IMR-90 (cell line): ENCODE data around the gene PPFIA1. TPM values are rescaled to one million over a fixed set of nuclear protein-coding genes. Genes with fewer than 3 reads are reported as not detected.

Experiments used
- ATAC-seq: fragments of 200-7000 bp; cut with Tn5 transposase; 2 replicates; pipeline ENCODE4 v1.9.1; 2020; ENCODE audit warnings: low read depth, mild to moderate bottlenecking, moderate library complexity
- BruUV-seq: library from RNA; stranded (reverse); fragments of 400-500 nt; replicated peaks from 2 replicates; lab custom pipeline; 2021; lab: Mats Ljungman, UMichigan
- CTCF ChIA-PET: fragments of 300-600 bp; formaldehyde crosslinking; extraction: SDS; loops from one replicate; lab custom pipeline; 2021; ENCODE audit warnings: antibody characterized with exemption; lab: Yijun Ruan, JAX
- POLR2A ChIA-PET: fragments of 300-600 bp; sonication (Branson Sonifier 250); formaldehyde crosslinking; loops from one replicate; lab custom pipeline; 2022; ENCODE audit warnings: antibody characterized with exemption; ENCODE audit not compliant: unreplicated experiment; lab: Charles Lee
- DNase-seq: peaks from one replicate; pipeline ENCODE4 v3.0.0; 2013
- H2AFZ ChIP-seq: replicated peaks from 2 replicates; pipeline ENCODE3; 2013; ENCODE audit warnings: low read length, mild to moderate bottlenecking; ENCODE audit not compliant: poor library complexity
- H2AK5ac ChIP-seq: 2 replicates; pipeline ENCODE4 v1.6.1; 2013; ENCODE audit warnings: low read depth, low read length, inconsistent platforms
- H2AK9ac ChIP-seq: replicated peaks from 2 replicates; pipeline ENCODE3; 2013; ENCODE audit warnings: mild to moderate bottlenecking, low read depth, low read length, moderate library complexity; ENCODE audit not compliant: poor library complexity
- H2BK120ac ChIP-seq: 2 replicates; pipeline ENCODE4 v1.6.1; 2013; ENCODE audit warnings: low read depth, low read length, inconsistent platforms
- H2BK15ac ChIP-seq: 3 replicates; pipeline ENCODE4 v1.6.1; 2013; ENCODE audit warnings: low read depth, low read length, inconsistent platforms
- H2BK20ac ChIP-seq: 2 replicates; pipeline ENCODE4 v1.6.1; 2013; ENCODE audit warnings: low read depth, mild to moderate bottlenecking, inconsistent platforms, low read length, moderate library complexity
- H2BK5ac ChIP-seq: 2 replicates; pipeline ENCODE4 v1.6.1; 2013; ENCODE audit warnings: mild to moderate bottlenecking, low read depth, low read length, inconsistent platforms; ENCODE audit not compliant: poor library complexity, severe bottlenecking
- H3K14ac ChIP-seq: replicated peaks from 2 replicates; pipeline ENCODE4 v1.6.1; 2013; ENCODE audit warnings: low read depth, low read length, inconsistent platforms
- H3K18ac ChIP-seq: 2 replicates; pipeline ENCODE4 v1.6.1; 2013; ENCODE audit warnings: low read depth, low read length, control low read depth
- H3K23ac ChIP-seq: 2 replicates; pipeline ENCODE4 v1.6.1; 2013; ENCODE audit warnings: low read depth, low read length, inconsistent platforms
- H3K27ac ChIP-seq: 2 replicates; pipeline ENCODE4 v1.5.1; 2013; ENCODE audit warnings: mild to moderate bottlenecking, control low read depth, low read length; ENCODE audit not compliant: insufficient read depth
- H3K27me3 ChIP-seq: 2 replicates; pipeline ENCODE4 v1.6.1; 2013; ENCODE audit warnings: low read length; ENCODE audit not compliant: control insufficient read depth, insufficient read depth
- H3K36me3 ChIP-seq: 2 replicates; pipeline ENCODE4 v1.6.1; 2013; ENCODE audit warnings: low read length, mixed read lengths; ENCODE audit not compliant: control insufficient read depth, insufficient read depth
- H3K4ac ChIP-seq: 2 replicates; pipeline ENCODE4 v1.6.1; 2013; ENCODE audit warnings: low read depth, low read length, inconsistent platforms
- H3K4me1 ChIP-seq: 2 replicates; pipeline ENCODE4 v1.6.1; 2013; ENCODE audit warnings: low read length, mixed read lengths; ENCODE audit not compliant: control insufficient read depth, insufficient read depth
- H3K4me2 ChIP-seq: 2 replicates; pipeline ENCODE4 v1.6.1; 2013; ENCODE audit warnings: low read depth, mild to moderate bottlenecking, control low read depth, low read length, moderate library complexity
- H3K4me3 ChIP-seq: 2 replicates; pipeline ENCODE4 v1.5.1; 2013; ENCODE audit warnings: low read depth, mild to moderate bottlenecking, control low read depth, low read length, moderate library complexity; ENCODE audit not compliant: insufficient read depth
- H3K56ac ChIP-seq: 2 replicates; pipeline ENCODE4 v1.6.1; 2013; ENCODE audit warnings: low read length, inconsistent platforms; ENCODE audit not compliant: insufficient read depth; ENCODE audit errors: extremely low read depth
- H3K79me1 ChIP-seq, 2 experiments: 2 replicates each; pipeline ENCODE4 v1.6.1; 2013; ENCODE audit warnings: low read length in 2 of 2, inconsistent platforms in 1 of 2, low read depth in 1 of 2
- H3K9ac ChIP-seq: 2 replicates; pipeline ENCODE4 v1.6.1; 2013; ENCODE audit warnings: low read depth, low read length, control low read depth
- H3K9me1 ChIP-seq: 2 replicates; pipeline ENCODE4 v1.6.1; 2013; ENCODE audit warnings: low read length, inconsistent platforms; ENCODE audit not compliant: insufficient read depth
- H3K9me3 ChIP-seq: 2 replicates; pipeline ENCODE4 v1.6.1; 2013; ENCODE audit warnings: low read length; ENCODE audit not compliant: control insufficient read depth, insufficient read depth
- H4K20me1 ChIP-seq: 2 replicates; pipeline ENCODE4 v1.6.1; 2013; ENCODE audit warnings: low read length, inconsistent platforms; ENCODE audit not compliant: insufficient read depth
- H4K5ac ChIP-seq: 2 replicates; pipeline ENCODE4 v1.6.1; 2013; ENCODE audit warnings: mild to moderate bottlenecking, low read depth, low read length, control low read depth
- H4K8ac ChIP-seq, 2 experiments: 2 replicates each; pipeline ENCODE4 v1.6.1; 2013; ENCODE audit warnings: low read depth in 2 of 2, low read length in 2 of 2, control low read depth in 1 of 2, inconsistent platforms in 1 of 2
- H4K91ac ChIP-seq: 2 replicates; pipeline ENCODE4 v1.6.1; 2013; ENCODE audit warnings: low read depth, low read length, inconsistent platforms; ENCODE audit not compliant: insufficient read depth
- BHLHE40 ChIP-seq: fragments of 150-350 bp; IDR thresholded peaks from 2 replicates; pipeline ENCODE4 v1.6.1; 2016; ENCODE audit warnings: mild to moderate bottlenecking, low read depth, low read length
- CEBPB ChIP-seq: IDR thresholded peaks from 2 replicates; pipeline ENCODE4 v1.6.1; 2012; ENCODE audit warnings: low read depth, low read length, improper control_type of control experiment
- CHD1 ChIP-seq: IDR thresholded peaks from 2 replicates; pipeline ENCODE4 v1.6.1; 2012; ENCODE audit warnings: low read depth, low read length, improper control_type of control experiment
- FOS ChIP-seq: fragments of 150-350 bp; IDR thresholded peaks from 2 replicates; pipeline ENCODE4 v1.6.1; 2016; ENCODE audit warnings: low read depth, low read length
- MAFK ChIP-seq: IDR thresholded peaks from 2 replicates; pipeline ENCODE4 v1.6.1; 2012; ENCODE audit warnings: low read depth, low read length, improper control_type of control experiment
- MAZ ChIP-seq: IDR thresholded peaks from 2 replicates; pipeline ENCODE4 v1.6.1; 2012; ENCODE audit warnings: low read depth, mild to moderate bottlenecking, low read length, improper control_type of control experiment, moderate library complexity, borderline replicate concordance
- MXI1 ChIP-seq: IDR thresholded peaks from 2 replicates; pipeline ENCODE4 v1.6.1; 2012; ENCODE audit warnings: low read depth, mild to moderate bottlenecking, low read length, moderate library complexity, borderline replicate concordance
- NFE2L2 ChIP-seq: fragments of 150-350 bp; IDR thresholded peaks from 2 replicates; pipeline ENCODE4 v1.6.1; 2016; ENCODE audit warnings: low read depth, mild to moderate bottlenecking, low read length
- POLR2A ChIP-seq: IDR thresholded peaks from 2 replicates; pipeline ENCODE4 v1.6.1; 2012; ENCODE audit warnings: mild to moderate bottlenecking, low read depth, low read length
- RAD21 ChIP-seq: IDR thresholded peaks from 2 replicates; pipeline ENCODE4 v1.6.1; 2012; ENCODE audit warnings: low read length, improper control_type of control experiment
- RCOR1 ChIP-seq: IDR thresholded peaks from 2 replicates; pipeline ENCODE4 v1.6.1; 2012; ENCODE audit warnings: mild to moderate bottlenecking, low read length, improper control_type of control experiment; ENCODE audit not compliant: insufficient replicate concordance
- RFX5 ChIP-seq: IDR thresholded peaks from 2 replicates; pipeline ENCODE4 v1.8.0; 2012; ENCODE audit warnings: low read depth, mild to moderate bottlenecking, low read length, moderate library complexity
- SMC3 ChIP-seq: fragments of 150-350 bp; IDR thresholded peaks from 2 replicates; pipeline ENCODE4 v1.6.1; 2016; ENCODE audit warnings: low read depth, mild to moderate bottlenecking, antibody characterized with exemption, low read length, moderate library complexity
- WGBS, 2 experiments: methylation state at CpG; one replicate each; pipeline versions ENCODE4 v1.1.5 to v1.1.7; 2013; ENCODE audit warnings: missing lambda C conversion rate in 2 of 2; ENCODE audit not compliant: insufficient read length in 1 of 2; ENCODE audit errors: extremely low coverage in 2 of 2; 5-methylcytosine and 5-hydroxymethylcytosine counted together
- dilution Hi-C: fragments of 300-500 bp; cut with HindIII; formaldehyde crosslinking; loops from one replicate; pipeline ENCODE4 v1.14.3; 2018; ENCODE audit warnings: low sequenced_read_pairs; ENCODE audit not compliant: unreplicated experiment
- in situ Hi-C: fragments of 300-500 bp; cut with MboI; formaldehyde crosslinking; loops from 3 replicates; pipeline ENCODE4 v1.14.3; 2019; ENCODE audit warnings: low sequenced_read_pairs, inconsistent platforms, mixed read lengths
- intact Hi-C: fragments of 100-400 bp; cut with micrococcal nuclease; formaldehyde crosslinking; loops from 2 replicates; pipeline ENCODE4 v1.10.0; 2022
- polyA plus RNA-seq, 3 experiments: library from polyadenylated mRNA; depleted of rRNA; stranded (reverse); fragments of >200 nt; gene quantifications; 2 replicates each; pipeline ENCODE4 v1.2.3, GENCODE V29; 2012; ENCODE audit warnings: low replicate concordance in 1 of 3
- total RNA-seq: library from RNA; depleted of rRNA; stranded (reverse); fragments of >200 nt; gene quantifications from 2 replicates; pipeline ENCODE4 v1.2.3, GENCODE V29; 2012
- TF ChIP-seq, protein P1 (sequence below): fragments of 150-350 bp; IDR thresholded peaks from 2 replicates; pipeline ENCODE4 v1.6.1; 2017; ENCODE audit warnings: mild to moderate bottlenecking, antibody characterized with exemption, low read length, low read depth
- TF ChIP-seq, protein P2 (sequence below): fragments of 150-350 bp; IDR thresholded peaks from 2 replicates; pipeline ENCODE4 v1.6.1; 2016; ENCODE audit warnings: low read depth, mild to moderate bottlenecking, low read length, moderate library complexity, borderline replicate concordance
- TF ChIP-seq, protein P3 (sequence below): conservative IDR thresholded peaks from 2 replicates; pipeline ENCODE4 v1.5.1; 2012; ENCODE audit warnings: mild to moderate bottlenecking, low read depth, low read length, improper control_type of control experiment

PPFIA1 gene
- total and polyA plus RNA-seq, 2 of the 4 experiments (the other 2 are of a cell fraction), result 25.6 to 37.2 TPM

- H2BK120ac ChIP-seq, result no peak overlapping the region
- no peak overlapping the region for H4K5ac ChIP-seq
- no peak overlapping the region for H3K4me3 ChIP-seq
- peaks cover 27% of the 10 kb centered on the region for H3K4me1 ChIP-seq
- no peak overlapping the region for H3K4me2 ChIP-seq
- H3K9ac ChIP-seq, result no peak overlapping the region
- H2BK15ac ChIP-seq, result no peak overlapping the region
- in situ Hi-C loops, result no loop called here
- no peak overlapping the region for H2BK5ac ChIP-seq
- H3K4ac ChIP-seq, result no peak overlapping the region
- H2BK20ac ChIP-seq, result no peak overlapping the region
- H3K56ac ChIP-seq, result no peak overlapping the region
- no peak overlapping the region for H3K18ac ChIP-seq
- H3K23ac ChIP-seq, result no peak overlapping the region
- dilution Hi-C loops, result no loop called here
- no peak overlapping the region for H3K27ac ChIP-seq
- no peak overlapping the region for H2AK9ac ChIP-seq
- peaks cover 40% of the 10 kb centered on the region for H4K20me1 ChIP-seq
- intact Hi-C loops, result no loop called here
- peaks cover 38% of the 10 kb centered on the region for H3K9me1 ChIP-seq
- ChIA-PET CTCF (no interaction called here), POLR2A (no interaction called here)
- H3K27me3 ChIP-seq, result no peaks in the 10 kb centered on the region
- no peak for DNase-seq
- ATAC-seq, result no peak
- peaks cover 32 to 76% of the 10 kb centered on the region in 2 experiments for H3K79me1 ChIP-seq
- no TSS peak for BruUV-seq
- TF ChIP-seq BHLHE40 (no peak), POLR2A (no peak), FOS (no peak), CHD1 (no peak), RAD21 (no peak), SMC3 (no peak), CEBPB (no peak), MAFK (no peak), RFX5 (no peak), RCOR1 (no peak), MXI1 (no peak), MAZ (no peak), NFE2L2 (no peak)
- TF ChIP-seq, protein P1, sequence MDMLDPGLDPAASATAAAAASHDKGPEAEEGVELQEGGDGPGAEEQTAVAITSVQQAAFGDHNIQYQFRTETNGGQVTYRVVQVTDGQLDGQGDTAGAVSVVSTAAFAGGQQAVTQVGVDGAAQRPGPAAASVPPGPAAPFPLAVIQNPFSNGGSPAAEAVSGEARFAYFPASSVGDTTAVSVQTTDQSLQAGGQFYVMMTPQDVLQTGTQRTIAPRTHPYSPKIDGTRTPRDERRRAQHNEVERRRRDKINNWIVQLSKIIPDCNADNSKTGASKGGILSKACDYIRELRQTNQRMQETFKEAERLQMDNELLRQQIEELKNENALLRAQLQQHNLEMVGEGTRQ, result no peak
- TF ChIP-seq, protein P2, sequence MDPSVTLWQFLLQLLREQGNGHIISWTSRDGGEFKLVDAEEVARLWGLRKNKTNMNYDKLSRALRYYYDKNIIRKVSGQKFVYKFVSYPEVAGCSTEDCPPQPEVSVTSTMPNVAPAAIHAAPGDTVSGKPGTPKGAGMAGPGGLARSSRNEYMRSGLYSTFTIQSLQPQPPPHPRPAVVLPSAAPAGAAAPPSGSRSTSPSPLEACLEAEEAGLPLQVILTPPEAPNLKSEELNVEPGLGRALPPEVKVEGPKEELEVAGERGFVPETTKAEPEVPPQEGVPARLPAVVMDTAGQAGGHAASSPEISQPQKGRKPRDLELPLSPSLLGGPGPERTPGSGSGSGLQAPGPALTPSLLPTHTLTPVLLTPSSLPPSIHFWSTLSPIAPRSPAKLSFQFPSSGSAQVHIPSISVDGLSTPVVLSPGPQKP, result no peak
- TF ChIP-seq, protein P3, sequence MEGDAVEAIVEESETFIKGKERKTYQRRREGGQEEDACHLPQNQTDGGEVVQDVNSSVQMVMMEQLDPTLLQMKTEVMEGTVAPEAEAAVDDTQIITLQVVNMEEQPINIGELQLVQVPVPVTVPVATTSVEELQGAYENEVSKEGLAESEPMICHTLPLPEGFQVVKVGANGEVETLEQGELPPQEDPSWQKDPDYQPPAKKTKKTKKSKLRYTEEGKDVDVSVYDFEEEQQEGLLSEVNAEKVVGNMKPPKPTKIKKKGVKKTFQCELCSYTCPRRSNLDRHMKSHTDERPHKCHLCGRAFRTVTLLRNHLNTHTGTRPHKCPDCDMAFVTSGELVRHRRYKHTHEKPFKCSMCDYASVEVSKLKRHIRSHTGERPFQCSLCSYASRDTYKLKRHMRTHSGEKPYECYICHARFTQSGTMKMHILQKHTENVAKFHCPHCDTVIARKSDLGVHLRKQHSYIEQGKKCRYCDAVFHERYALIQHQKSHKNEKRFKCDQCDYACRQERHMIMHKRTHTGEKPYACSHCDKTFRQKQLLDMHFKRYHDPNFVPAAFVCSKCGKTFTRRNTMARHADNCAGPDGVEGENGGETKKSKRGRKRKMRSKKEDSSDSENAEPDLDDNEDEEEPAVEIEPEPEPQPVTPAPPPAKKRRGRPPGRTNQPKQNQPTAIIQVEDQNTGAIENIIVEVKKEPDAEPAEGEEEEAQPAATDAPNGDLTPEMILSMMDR, result no peak
- H4K8ac ChIP-seq, result no peak overlapping the region
- H2AFZ ChIP-seq, result no peak overlapping the region
- no peak overlapping the region for H3K14ac ChIP-seq
- no CpG with 5 or more reads among the region's 3 CpGs for WGBS, 2 experiments
- H3K36me3 ChIP-seq, result peaks cover 4% of the 10 kb centered on the region; the same call in 1 of the 2 replicates
- no peak overlapping the region for H4K91ac ChIP-seq
- H3K9me3 ChIP-seq, result no peaks in the 10 kb centered on the region
- H2AK5ac ChIP-seq, result no peak overlapping the region
These were observed 35.0 kb downstream of the PPFIA1 start for GRCh38 chr11:70305501-70305900.
